ENCODE measurements around the gene DMRTA2.
"Not testable (repeated sequence)": the region's sequence is repeated elsewhere in the genome, so short reads cannot be mapped to it uniquely, and the experiment has no call there.

DMRTA2 gene

GRCh38 chr1:50416150-50416527 lies 7.1 kb downstream of the DMRTA2 start:
- TF ChIP-seq CTCF (IDR thresholded peaks at IDR 0.05; ENCODE audit: low read depth, low read length, missing control alignments), result no peak
- no peak overlapping the region for H3K4me3 ChIP-seq (replicated peaks; ENCODE audit: low read depth, low read length)
- no peak for DNase-seq (ENCODE audit: extremely low read depth, low read depth)

- no peak for TF ChIP-seq CTCF (IDR thresholded peaks at IDR 0.05; ENCODE audit: low read depth, low read length, missing control alignments)
- no peak for DNase-seq (ENCODE audit: extremely low read depth, low read depth)
- H3K4me3 ChIP-seq (replicated peaks; ENCODE audit: low read depth, low read length), result no peak overlapping the region
Measured at GRCh38 chr1:50415235-50416149, 7.8 kb downstream of the DMRTA2 start.

GRCh38 chr1:50414853-50415234 lies 8.4 kb downstream of the DMRTA2 start:
- DNase-seq (ENCODE audit: extremely low read depth, low read depth), result no peak
- no peak overlapping the region for H3K4me3 ChIP-seq (replicated peaks; ENCODE audit: low read depth, low read length)
- TF ChIP-seq CTCF (IDR thresholded peaks at IDR 0.05; ENCODE audit: low read depth, low read length, missing control alignments), result no peak

GRCh38 chr1:50412813-50413476 lies 10.3 kb downstream of the DMRTA2 start:
- DNase-seq (ENCODE audit: extremely low read depth, low read depth), result no peak
- no peak for TF ChIP-seq CTCF (IDR thresholded peaks at IDR 0.05; ENCODE audit: low read depth, low read length, missing control alignments)
- H3K4me3 ChIP-seq (replicated peaks; ENCODE audit: low read depth, low read length), result no peak overlapping the region

GRCh38 chr1:50405814-50406213 lies 17.4 kb downstream of the DMRTA2 start:
- no peak for DNase-seq (ENCODE audit: extremely low read depth, low read depth)
- TF ChIP-seq CTCF (IDR thresholded peaks at IDR 0.05; ENCODE audit: low read depth, low read length, missing control alignments), result no peak
- H3K4me3 ChIP-seq (replicated peaks; ENCODE audit: low read depth, low read length), result no peak overlapping the region

- no peak for TF ChIP-seq CTCF (IDR thresholded peaks at IDR 0.05; ENCODE audit: low read depth, low read length, missing control alignments)
- no peak for DNase-seq (ENCODE audit: extremely low read depth, low read depth)
Measured at GRCh38 chr1:50393522-50394120, 29.6 kb downstream of the DMRTA2 start.

GRCh38 chr1:50381551-50381950 lies 41.7 kb downstream of the DMRTA2 start:
- not testable (repeated sequence) for H3K4me3 ChIP-seq (replicated peaks; ENCODE audit: low read depth, low read length); DNase-seq (ENCODE audit: extremely low read depth, low read depth)

More at GRCh38 chr1:50393522-50394120, 29.6 kb downstream of the DMRTA2 start:
- no peak overlapping the region for H3K4me3 ChIP-seq (replicated peaks; ENCODE audit: low read depth, low read length)

Measured in HFF-Myc (cell line).